NCI-H2029 (cell line): ENCODE results near the gene TPO.
"Not testable (repeated sequence)": the region's sequence is repeated elsewhere in the genome, so short reads cannot be mapped to it uniquely, and the experiment has no call there.

ENCODE experiments used
- DNase-seq: peaks from one replicate; lab custom pipeline; 2025; lab: John Stamatoyannopoulos, UW

Gene TPO

GRCh38 chr2:1413156-1413710 is at the start of gene TPO:
TPO (plus strand) TSS chr2:1413463; CDS start chr2:1414409, 946 bp downstream.
- no peak for DNase-seq

- DNase-seq = peak; percentile 63
These were observed 46.6 kb upstream of the TPO start for GRCh38 chr2:1366546-1367134.

- no peak for DNase-seq
These were observed 45.7 kb upstream of the TPO start for GRCh38 chr2:1367601-1368000.

- DNase-seq = no peak
These were observed 43.4 kb upstream of the TPO start for GRCh38 chr2:1369905-1370304.

- DNase-seq = no peak
These were observed 42.8 kb upstream of the TPO start for GRCh38 chr2:1370461-1370860.

- no peak for DNase-seq
These were observed 42.2 kb upstream of the TPO start for GRCh38 chr2:1371082-1371481.

- DNase-seq = no peak
These were observed 39.4 kb upstream of the TPO start for GRCh38 chr2:1373830-1374229.

GRCh38 chr2:1374287-1374686 is 39.0 kb upstream of the TPO start:
- no peak for DNase-seq

- DNase-seq = no peak
These were observed 37.5 kb upstream of the TPO start for GRCh38 chr2:1375794-1376193.

- no peak for DNase-seq
These were observed 35.8 kb upstream of the TPO start for GRCh38 chr2:1377473-1377872.

GRCh38 chr2:1378456-1379150 is 34.7 kb upstream of the TPO start:
- DNase-seq = no peak

GRCh38 chr2:1381644-1382043 is 31.6 kb upstream of the TPO start:
- DNase-seq = no peak

GRCh38 chr2:1387954-1388725 is 25.1 kb upstream of the TPO start:
- DNase-seq = not testable (repeated sequence)

- DNase-seq = not testable (repeated sequence)
These were observed 23.1 kb upstream of the TPO start for GRCh38 chr2:1390118-1390517.

GRCh38 chr2:1393321-1393720 is 19.9 kb upstream of the TPO start:
- no peak for DNase-seq

GRCh38 chr2:1394709-1395408 is 18.4 kb upstream of the TPO start:
- DNase-seq = no peak

- DNase-seq = no peak
These were observed 15.9 kb upstream of the TPO start for GRCh38 chr2:1397350-1397749.

- DNase-seq = no peak
These were observed 15.1 kb upstream of the TPO start for GRCh38 chr2:1398191-1398590.

GRCh38 chr2:1400943-1401735 is 12.1 kb upstream of the TPO start:
- DNase-seq = no peak

- no peak for DNase-seq
These were observed 11.2 kb upstream of the TPO start for GRCh38 chr2:1402064-1402463.

GRCh38 chr2:1403565-1403964 is 9.7 kb upstream of the TPO start:
- DNase-seq = no peak
